ENCODE measurements around the gene KANSL1.

Gene KANSL1

GRCh38 chr17:46085522-46085921 is 107.7 kb downstream of the KANSL1 start:
- no peak for TF ChIP-seq CTCF (IDR thresholded peaks at IDR 0.05; ENCODE audit: extremely low read depth, missing control alignments)
- DNase-seq (ENCODE audit: low spot score): no peak

- DNase-seq (ENCODE audit: low spot score): no peak
- TF ChIP-seq CTCF (IDR thresholded peaks at IDR 0.05; ENCODE audit: extremely low read depth, missing control alignments): no peak
These were observed 111.0 kb downstream of the KANSL1 start for GRCh38 chr17:46082257-46082656.

GRCh38 chr17:46081018-46081320 is 112.3 kb downstream of the KANSL1 start:
- no peak for TF ChIP-seq CTCF (IDR thresholded peaks at IDR 0.05; ENCODE audit: extremely low read depth, missing control alignments)
- no peak for DNase-seq (ENCODE audit: low spot score)

GRCh38 chr17:46080118-46081017 is 112.9 kb downstream of the KANSL1 start:
- DNase-seq (ENCODE audit: low spot score): no peak
- TF ChIP-seq CTCF (IDR thresholded peaks at IDR 0.05; ENCODE audit: extremely low read depth, missing control alignments): no peak

GRCh38 chr17:46078675-46079074 is 114.6 kb downstream of the KANSL1 start:
- DNase-seq (ENCODE audit: low spot score): no peak
- no peak for TF ChIP-seq CTCF (IDR thresholded peaks at IDR 0.05; ENCODE audit: extremely low read depth, missing control alignments)

DNA sequence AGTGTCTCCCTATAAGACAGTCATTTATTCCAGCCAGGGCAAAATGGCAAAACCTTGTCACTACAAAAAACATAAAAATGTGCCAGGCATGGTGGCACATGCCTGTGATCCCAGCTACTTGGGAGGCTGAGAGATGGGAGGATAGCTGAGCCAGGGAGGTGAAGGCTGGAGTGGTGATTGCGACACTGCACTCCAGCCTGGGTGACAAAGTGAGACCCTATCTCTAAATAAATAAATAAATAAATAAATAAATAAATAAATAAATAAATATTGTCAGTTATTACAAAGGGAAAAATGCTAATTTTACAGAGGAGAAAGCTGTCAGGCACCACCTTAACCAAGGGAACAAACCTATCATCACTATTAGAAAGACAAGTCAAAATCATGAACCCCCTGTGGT is 118.7 kb downstream of the KANSL1 start:
- no peak for TF ChIP-seq CTCF (IDR thresholded peaks at IDR 0.05; ENCODE audit: extremely low read depth, missing control alignments)
- DNase-seq (ENCODE audit: low spot score): no peak

- no peak for TF ChIP-seq CTCF (IDR thresholded peaks at IDR 0.05; ENCODE audit: extremely low read depth, missing control alignments)
These were observed 120.2 kb downstream of the KANSL1 start for GRCh38 chr17:46072998-46073397.

More at GRCh38 chr17:46072998-46073397, 120.2 kb downstream of the KANSL1 start:
- DNase-seq (ENCODE audit: low spot score): no peak

Data from GM20000 (cell line).